Uterus (tissue), 4 donors: ENCODE data around the gene AVPI1. TPM values are rescaled to one million over a fixed set of nuclear protein-coding genes. Genes with fewer than 3 reads are reported as not detected.

ENCODE experiments used
- DNase-seq, 2 donors: peaks; one replicate each; pipeline ENCODE4 v3.0.0-alpha.2; 2019 to 2020
- H3K27ac ChIP-seq, 2 donors: fragments of 200-600 bp; sonication (generic); 1 replicate in 1 of 2; 2 replicates in 1 of 2; pipeline ENCODE4 v1.5.1; 2016 to 2018
- H3K27me3 ChIP-seq, 2 donors: fragments of 200-600 bp; sonication (generic); one replicate each; pipeline ENCODE4 v1.5.1; 2018 to 2019; ENCODE audit warnings: control low read depth in 1 of 2
- H3K36me3 ChIP-seq, 2 donors: fragments of 200-600 bp; sonication (generic); one replicate each; pipeline ENCODE4 v1.5.1; 2019; ENCODE audit warnings: control low read depth in 1 of 2
- H3K4me1 ChIP-seq, 2 donors: fragments of 200-600 bp; sonication (generic); one replicate each; pipeline ENCODE4 v1.5.1; 2018 to 2019; ENCODE audit warnings: control low read depth in 1 of 2
- H3K4me3 ChIP-seq, 2 donors: fragments of 200-600 bp; sonication (generic); 1 replicate in 1 of 2; 2 replicates in 1 of 2; pipeline ENCODE4 v1.5.1; 2018 to 2019; ENCODE audit warnings: mild to moderate bottlenecking in 1 of 2
- H3K9me3 ChIP-seq, 2 donors: fragments of 200-600 bp; sonication (generic); one replicate each; pipeline ENCODE4 v1.5.1; 2019; ENCODE audit warnings: control low read depth in 1 of 2
- CTCF ChIP-seq, 4 experiments: fragments of 200-600 bp in 2 of 4; fragments of 450-650 bp in 2 of 4; sonication (generic) in 2 of 4; IDR thresholded peaks; one replicate each; pipeline ENCODE4 v1.5.1; 2016 to 2019; ENCODE audit warnings: antibody characterized with exemption in 4 of 4, mild to moderate bottlenecking in 2 of 4, moderate library complexity in 1 of 4
- POLR2A ChIP-seq, 2 donors: fragments of 450-650 bp; IDR thresholded peaks; one replicate each; pipeline ENCODE4 v1.6.1; 2016; ENCODE audit warnings: antibody characterized with exemption in 2 of 2, mild to moderate bottlenecking in 1 of 2, moderate library complexity in 1 of 2
- intact Hi-C: fragments of 100-400 bp; cut with DNase I; formaldehyde crosslinking; loops from one replicate; pipeline ENCODE4 v1.15.1; 2023; ENCODE audit warnings: low total_unique reads
- total RNA-seq, 4 donors: library from RNA; depleted of rRNA in 3 of 4; stranded (reverse); fragments of >200 nt in 3 of 4; gene quantifications; one replicate each; pipeline versions ENCODE4 v1.1.0 to v1.2.4, GENCODE V29; 2014 to 2023
- donor health status: DM: yes; HTN: yes; CAD: no.

The AVPI1 gene
- total RNA-seq, 4 donors from 2014 or later = 0.51 to 15.1 (median 10.8) TPM

- no peak for DNase-seq
- Histone ChIP-seq H3K9me3 (no peaks in the 10 kb centered on the region), H3K4me3 (no peak overlapping the region), H3K36me3 (no peaks in the 10 kb centered on the region), H3K27ac (peak overlapping the region in 1 of 2 donors; percentile 29), H3K27me3 (no peaks in the 10 kb centered on the region), H3K4me1 (peaks cover 0 to 5% of the 10 kb centered on the region in 2 donors)
- intact Hi-C loops = no loop called here
- TF ChIP-seq CTCF (IDR thresholded peaks at IDR 0.05) = no peak
- TF ChIP-seq POLR2A (IDR thresholded peaks at IDR 0.05) = no peak
These were observed 20.3 kb upstream of the AVPI1 start for GRCh38 chr10:97707134-97707861.

- Histone ChIP-seq H3K36me3 (no peaks in the 10 kb centered on the region), H3K9me3 (no peaks in the 10 kb centered on the region), H3K4me3 (no peak overlapping the region), H3K27ac (no peak overlapping the region), H3K4me1 (peaks cover 0 to 5% of the 10 kb centered on the region in 2 donors), H3K27me3 (no peaks in the 10 kb centered on the region)
- intact Hi-C loops = no loop called here
- DNase-seq = no peak
- TF ChIP-seq CTCF (IDR thresholded peaks at IDR 0.05) = no peak
- no peak for TF ChIP-seq POLR2A (IDR thresholded peaks at IDR 0.05)
These were observed 18.1 kb upstream of the AVPI1 start for GRCh38 chr10:97705006-97705670.

GRCh38 chr10:97704341-97704740 is 17.3 kb upstream of the AVPI1 start:
- Histone ChIP-seq H3K27me3 (no peaks in the 10 kb centered on the region), H3K27ac (no peak overlapping the region), H3K4me1 (no peaks in the 10 kb centered on the region), H3K9me3 (no peaks in the 10 kb centered on the region), H3K36me3 (no peaks in the 10 kb centered on the region), H3K4me3 (no peak overlapping the region)
- intact Hi-C loops = no loop called here
- DNase-seq = no peak
- no peak for TF ChIP-seq POLR2A (IDR thresholded peaks at IDR 0.05)
- TF ChIP-seq CTCF (IDR thresholded peaks at IDR 0.05) = no peak

GRCh38 chr10:97703398-97704067 is 16.5 kb upstream of the AVPI1 start:
- intact Hi-C loops = no loop called here

More at GRCh38 chr10:97703398-97704067, 16.5 kb upstream of the AVPI1 start:
- DNase-seq = no peak
- no peaks in the 10 kb centered on the region for H3K9me3 ChIP-seq
- H3K36me3 ChIP-seq = no peaks in the 10 kb centered on the region
- H3K27ac ChIP-seq = no peak overlapping the region
- no peak overlapping the region for H3K4me3 ChIP-seq
- no peaks in the 10 kb centered on the region for H3K27me3 ChIP-seq
- TF ChIP-seq POLR2A (IDR thresholded peaks at IDR 0.05) (no peak), CTCF (IDR thresholded peaks at IDR 0.05) (no peak)
- no peaks in the 10 kb centered on the region for H3K4me1 ChIP-seq
